K562 treated with DMSO at 1 percent for 48 hours (cell line): ENCODE data around the gene KCNMB2. TPM values are rescaled to one million over a fixed set of nuclear protein-coding genes. Genes with fewer than 3 reads are reported as not detected.

Source experiments
- total RNA-seq: library from RNA; unstranded; fragments of 300-600 nt; gene quantifications from 2 replicates; pipeline ENCODE4 v1.2.3, GENCODE V29; 2022; ENCODE audit warnings: low replicate concordance; ENCODE audit errors: extremely low read depth

KCNMB2 gene
- total RNA-seq, result not detected in 2 replicates

DNA sequence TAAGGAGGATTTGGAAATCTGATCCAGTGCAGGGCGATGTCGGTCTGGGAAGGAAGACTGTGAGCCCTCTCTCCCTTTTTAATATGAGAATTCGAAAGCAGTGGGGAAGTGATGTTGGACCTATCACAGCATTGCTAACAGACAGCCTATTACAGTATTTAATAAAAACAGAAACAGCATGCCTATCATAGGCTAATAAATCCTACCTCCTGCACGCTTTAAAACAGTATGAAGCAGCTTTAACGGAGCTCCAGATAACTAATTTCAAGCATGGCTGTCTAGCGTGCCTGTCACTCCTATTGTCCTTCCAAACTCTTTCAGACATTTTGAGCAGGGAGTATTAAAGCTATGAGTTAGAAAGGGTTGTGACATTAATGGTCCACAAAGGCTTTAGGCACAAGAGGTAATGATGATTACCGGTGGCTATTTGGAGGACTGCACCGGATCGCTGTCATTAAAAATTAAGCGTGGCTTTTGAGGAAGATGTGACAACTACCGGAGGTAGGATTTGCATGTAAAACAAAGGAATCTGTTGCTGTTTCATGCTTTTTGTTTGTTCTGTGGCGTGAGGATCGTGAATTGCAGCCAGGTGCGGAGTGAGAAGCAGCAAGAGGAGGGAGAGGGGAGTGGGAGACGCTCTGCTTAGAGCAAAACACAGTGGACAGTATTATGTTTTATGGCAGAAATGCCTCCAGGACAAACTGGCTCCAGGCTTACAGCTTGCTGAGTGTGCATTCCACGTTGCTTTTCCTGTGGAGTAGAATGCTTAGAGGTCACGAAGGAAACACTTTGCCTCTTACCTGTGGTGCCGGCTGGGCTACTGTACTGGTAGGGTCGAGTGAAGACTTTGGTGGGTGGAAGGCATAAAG is at the start of gene KCNMB2:
Gene KCNMB2 (plus strand): TSS at position 226 of the 869 bp plus-strand sequence.

